GM12878 (cell line): Measurements from ENCODE around the gene PLEKHO1. TPM values are rescaled to one million over a fixed set of nuclear protein-coding genes. Genes with fewer than 3 reads are reported as not detected.

ENCODE experiments used
- BCL11A ChIP-seq: IDR thresholded peaks from 2 replicates; pipeline ENCODE4 v1.6.1; 2011; ENCODE audit warnings: low read depth, low read length
- CHD4 ChIP-seq: fragments of 200-600 bp; sonication (generic); IDR thresholded peaks from 2 replicates; pipeline ENCODE4 v1.6.1; 2016; ENCODE audit warnings: mild to moderate bottlenecking
- CREM ChIP-seq: IDR thresholded peaks from 2 replicates; pipeline ENCODE4 v1.6.1; 2014; ENCODE audit warnings: antibody characterized with exemption, low read depth
- EGR1 ChIP-seq, 2 experiments: IDR thresholded peaks; 1 replicate in 1 of 2; 2 replicates in 1 of 2; pipeline ENCODE4 v1.6.1; 2011 to 2012; ENCODE audit warnings: low read depth in 2 of 2, low read length in 2 of 2, borderline replicate concordance in 1 of 2, mild to moderate bottlenecking in 1 of 2, moderate library complexity in 1 of 2
- ESRRA ChIP-seq: IDR thresholded peaks from 2 replicates; pipeline ENCODE4 v1.6.1; 2012; ENCODE audit warnings: mild to moderate bottlenecking, low read length, improper control_type of control experiment
- ETV6 ChIP-seq, 2 experiments: fragments of 450-650 bp in 1 of 2; IDR thresholded peaks in 1 of 2; conservative IDR thresholded peaks in 1 of 2; 2 replicates each; pipeline ENCODE4 v1.6.1; 2014; ENCODE audit warnings: antibody characterized with exemption in 1 of 2, borderline replicate concordance in 1 of 2, low read depth in 1 of 2, mild to moderate bottlenecking in 1 of 2, moderate library complexity in 1 of 2
- FOS ChIP-seq: IDR thresholded peaks from 3 replicates; pipeline ENCODE4 v1.6.1; 2011; ENCODE audit warnings: borderline replicate concordance; ENCODE audit not compliant: insufficient read length; ENCODE audit errors: extremely low read depth
- HDGF ChIP-seq: fragments of 450-650 bp; IDR thresholded peaks from 2 replicates; pipeline ENCODE4 v1.6.1; 2016; ENCODE audit warnings: antibody characterized with exemption
- IKZF1 ChIP-seq: fragments of 450-650 bp; conservative IDR thresholded peaks from 2 replicates; pipeline ENCODE4 v1.6.1; 2017; ENCODE audit warnings: antibody characterized with exemption, mild to moderate bottlenecking
- JUND ChIP-seq: IDR thresholded peaks from 2 replicates; pipeline ENCODE4 v1.6.1; 2012; ENCODE audit warnings: low read depth, mild to moderate bottlenecking, low read length, improper control_type of control experiment, moderate library complexity
- MTA2 ChIP-seq: fragments of 450-650 bp; IDR thresholded peaks from 2 replicates; pipeline ENCODE4 v1.6.1; 2016; ENCODE audit warnings: low read depth, mild to moderate bottlenecking, moderate library complexity
- MXI1 ChIP-seq: fragments of 150-350 bp; IDR thresholded peaks from 2 replicates; pipeline ENCODE4 v1.6.1; 2011; ENCODE audit warnings: low read depth, mild to moderate bottlenecking, inconsistent platforms, low read length, improper control_type of control experiment
- RBBP5 ChIP-seq: fragments of 200-600 bp; sonication (generic); conservative IDR thresholded peaks from 2 replicates; pipeline ENCODE4 v1.6.1; 2016
- RCOR1 ChIP-seq: conservative IDR thresholded peaks from 2 replicates; pipeline ENCODE4 v1.6.1; 2012; ENCODE audit warnings: low read depth, low read length, improper control_type of control experiment
- YY1 ChIP-seq: IDR thresholded peaks from 2 replicates; pipeline ENCODE4 v1.6.1; 2011; ENCODE audit warnings: low read depth, mild to moderate bottlenecking, low read length
- ZBTB33 ChIP-seq: fragments of 450-650 bp; IDR thresholded peaks from 2 replicates; pipeline ENCODE4 v1.6.1; 2017; ENCODE audit warnings: mild to moderate bottlenecking
- polyA plus RNA-seq, 11 experiments: library from polyadenylated mRNA; depleted of rRNA in 4 of 11; unstranded in 6 of 11; stranded (reverse) in 5 of 11; fragments of >200 nt; fragmentation: Nextera tagmentation in 4 of 11; fragmentation: Illumina TruSeq in 1 of 11; extraction: Ambion mirVana in 4 of 11; extraction: Trizol in 1 of 11; gene quantifications; 1 replicate in 1 of 11; 2 replicates in 10 of 11; pipeline versions ENCODE4 v1.2.1 to v1.2.3, GENCODE V29; 2011 to 2016; ENCODE audit warnings: inconsistent platforms in 2 of 11, missing spikeins in 2 of 11, low read depth in 1 of 11
- total RNA-seq, 4 experiments: library from RNA; depleted of rRNA in 3 of 4; stranded (reverse); fragments of >200 nt in 3 of 4; fragmentation: Illumina TruSeq in 1 of 4; extraction: Trizol in 1 of 4; gene quantifications; 2 replicates each; pipeline versions ENCODE4 v1.2.1 to v1.2.3, GENCODE V29; 2013 to 2021
- TF ChIP-seq, protein P1 (sequence below): IDR thresholded peaks from 2 replicates; pipeline ENCODE4 v1.6.1; 2011; ENCODE audit warnings: low read depth, low read length, improper control_type of control experiment, borderline replicate concordance
- TF ChIP-seq, protein P2 (sequence below): fragments of 450-650 bp; IDR thresholded peaks from 2 replicates; pipeline ENCODE4 v1.6.1; 2016; ENCODE audit warnings: mild to moderate bottlenecking
- TF ChIP-seq, protein P3 (sequence below): IDR thresholded peaks from 2 replicates; pipeline ENCODE4 v1.6.1; 2012; ENCODE audit warnings: low read length, inconsistent platforms
- TF ChIP-seq, protein P4 (sequence below): fragments of 450-650 bp; conservative IDR thresholded peaks from 2 replicates; pipeline ENCODE4 v1.6.1; 2017; ENCODE audit warnings: mild to moderate bottlenecking, moderate library complexity

Gene PLEKHO1
- total and polyA plus RNA-seq, 10 of the 15 experiments (the other 5 are each of a cell fraction or from before 2014, with no cell fraction given): 5.3 to 184 (median 88.8) TPM

DNA sequence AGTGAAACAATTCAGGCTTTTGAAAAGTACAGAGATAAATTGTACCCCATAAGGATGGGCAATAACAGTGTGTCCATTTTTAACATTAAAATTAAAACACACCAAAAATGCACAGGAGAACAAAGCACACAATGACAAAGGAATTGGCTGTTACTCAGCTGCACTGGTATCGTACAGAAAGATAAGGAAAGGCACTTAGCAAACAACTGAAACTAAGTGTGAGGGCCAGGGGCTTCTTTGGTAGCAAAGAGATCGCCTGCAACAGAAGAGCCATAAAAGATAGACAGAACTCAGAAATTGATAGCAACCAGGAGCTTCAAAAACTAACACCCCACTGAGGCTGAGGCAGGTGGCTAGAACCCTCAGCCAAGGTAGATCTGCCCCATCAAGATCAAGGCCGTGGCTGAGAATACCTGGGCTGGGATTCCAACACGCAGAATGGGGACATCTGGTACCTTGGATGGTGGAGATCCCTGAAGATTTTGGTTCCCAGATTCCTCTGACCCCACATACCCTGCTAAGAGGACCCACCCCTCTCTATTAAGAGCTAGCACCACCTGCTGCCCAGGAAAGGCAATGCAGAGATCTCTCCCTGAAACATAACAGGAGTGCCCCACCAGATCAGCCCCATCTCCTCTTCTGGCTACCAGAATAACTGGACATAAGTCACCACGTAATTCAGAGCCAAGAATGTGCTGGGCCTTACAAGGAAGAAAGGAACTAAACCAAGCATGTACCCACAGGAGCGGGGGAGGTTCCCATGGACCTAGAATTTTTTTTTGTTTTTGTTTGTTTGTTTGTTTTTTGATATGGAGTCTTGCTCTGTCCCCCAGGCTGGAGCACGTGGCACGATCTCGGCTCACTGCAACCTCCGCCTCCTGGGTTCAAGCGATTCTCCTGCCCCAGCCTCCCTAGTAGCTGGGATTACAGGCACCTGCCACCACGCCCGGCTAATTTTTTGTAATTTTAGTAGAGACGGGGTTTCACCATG is 16.2 kb downstream of the PLEKHO1 start (continued):
- TF ChIP-seq ESRRA (no peak), CREM (no peak), CHD4 (no peak), MXI1 (no peak), EGR1 (IDR thresholded peaks at IDR 0.05; ENCODE audit: borderline replicate concordance in 1 of 2, low read depth in 2 of 2, low read length in 2 of 2) (no peak), ZBTB33 (no peak), HDGF (no peak), BCL11A (no peak), RCOR1 (no peak), JUND (no peak), FOS (no peak), YY1 (0 out of 2 replicates have a peak, but pooled peaks have one; percentile 18), ETV6 (conservative IDR thresholded peaks at IDR 0.05 in 1 of 2, IDR thresholded peaks at IDR 0.05 in 1 of 2; ENCODE audit: borderline replicate concordance in 1 of 2, low read depth in 1 of 2) (no peak), IKZF1 (peak; percentile 53; the same call in 1 of the 2 replicates), MTA2 (no peak), RBBP5 (no peak)
- TF ChIP-seq, protein P1, sequence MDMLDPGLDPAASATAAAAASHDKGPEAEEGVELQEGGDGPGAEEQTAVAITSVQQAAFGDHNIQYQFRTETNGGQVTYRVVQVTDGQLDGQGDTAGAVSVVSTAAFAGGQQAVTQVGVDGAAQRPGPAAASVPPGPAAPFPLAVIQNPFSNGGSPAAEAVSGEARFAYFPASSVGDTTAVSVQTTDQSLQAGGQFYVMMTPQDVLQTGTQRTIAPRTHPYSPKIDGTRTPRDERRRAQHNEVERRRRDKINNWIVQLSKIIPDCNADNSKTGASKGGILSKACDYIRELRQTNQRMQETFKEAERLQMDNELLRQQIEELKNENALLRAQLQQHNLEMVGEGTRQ: no peak
- TF ChIP-seq, protein P2, sequence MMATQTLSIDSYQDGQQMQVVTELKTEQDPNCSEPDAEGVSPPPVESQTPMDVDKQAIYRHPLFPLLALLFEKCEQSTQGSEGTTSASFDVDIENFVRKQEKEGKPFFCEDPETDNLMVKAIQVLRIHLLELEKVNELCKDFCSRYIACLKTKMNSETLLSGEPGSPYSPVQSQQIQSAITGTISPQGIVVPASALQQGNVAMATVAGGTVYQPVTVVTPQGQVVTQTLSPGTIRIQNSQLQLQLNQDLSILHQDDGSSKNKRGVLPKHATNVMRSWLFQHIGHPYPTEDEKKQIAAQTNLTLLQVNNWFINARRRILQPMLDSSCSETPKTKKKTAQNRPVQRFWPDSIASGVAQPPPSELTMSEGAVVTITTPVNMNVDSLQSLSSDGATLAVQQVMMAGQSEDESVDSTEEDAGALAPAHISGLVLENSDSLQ: no peak
- TF ChIP-seq, protein P3, sequence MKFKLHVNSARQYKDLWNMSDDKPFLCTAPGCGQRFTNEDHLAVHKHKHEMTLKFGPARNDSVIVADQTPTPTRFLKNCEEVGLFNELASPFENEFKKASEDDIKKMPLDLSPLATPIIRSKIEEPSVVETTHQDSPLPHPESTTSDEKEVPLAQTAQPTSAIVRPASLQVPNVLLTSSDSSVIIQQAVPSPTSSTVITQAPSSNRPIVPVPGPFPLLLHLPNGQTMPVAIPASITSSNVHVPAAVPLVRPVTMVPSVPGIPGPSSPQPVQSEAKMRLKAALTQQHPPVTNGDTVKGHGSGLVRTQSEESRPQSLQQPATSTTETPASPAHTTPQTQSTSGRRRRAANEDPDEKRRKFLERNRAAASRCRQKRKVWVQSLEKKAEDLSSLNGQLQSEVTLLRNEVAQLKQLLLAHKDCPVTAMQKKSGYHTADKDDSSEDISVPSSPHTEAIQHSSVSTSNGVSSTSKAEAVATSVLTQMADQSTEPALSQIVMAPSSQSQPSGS: no peak
- TF ChIP-seq, protein P4, sequence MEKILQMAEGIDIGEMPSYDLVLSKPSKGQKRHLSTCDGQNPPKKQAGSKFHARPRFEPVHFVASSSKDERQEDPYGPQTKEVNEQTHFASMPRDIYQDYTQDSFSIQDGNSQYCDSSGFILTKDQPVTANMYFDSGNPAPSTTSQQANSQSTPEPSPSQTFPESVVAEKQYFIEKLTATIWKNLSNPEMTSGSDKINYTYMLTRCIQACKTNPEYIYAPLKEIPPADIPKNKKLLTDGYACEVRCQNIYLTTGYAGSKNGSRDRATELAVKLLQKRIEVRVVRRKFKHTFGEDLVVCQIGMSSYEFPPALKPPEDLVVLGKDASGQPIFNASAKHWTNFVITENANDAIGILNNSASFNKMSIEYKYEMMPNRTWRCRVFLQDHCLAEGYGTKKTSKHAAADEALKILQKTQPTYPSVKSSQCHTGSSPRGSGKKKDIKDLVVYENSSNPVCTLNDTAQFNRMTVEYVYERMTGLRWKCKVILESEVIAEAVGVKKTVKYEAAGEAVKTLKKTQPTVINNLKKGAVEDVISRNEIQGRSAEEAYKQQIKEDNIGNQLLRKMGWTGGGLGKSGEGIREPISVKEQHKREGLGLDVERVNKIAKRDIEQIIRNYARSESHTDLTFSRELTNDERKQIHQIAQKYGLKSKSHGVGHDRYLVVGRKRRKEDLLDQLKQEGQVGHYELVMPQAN: no peak
